AG10803 (cell line): ENCODE measurements around the gene ZFP36L1.

Source experiments
- DNase-seq: peaks from one replicate; pipeline ENCODE4 v3.0.0; 2010; ENCODE audit warnings: low read depth
- H3K4me3 ChIP-seq: 2 replicates; pipeline ENCODE4 v1.5.1; 2011; ENCODE audit warnings: mild to moderate bottlenecking, low read length, control low read depth
- CTCF ChIP-seq: conservative IDR thresholded peaks from 2 replicates; pipeline ENCODE4 v1.5.1; 2011; ENCODE audit warnings: mild to moderate bottlenecking, low read length, control low read depth, inconsistent platforms

ZFP36L1 gene

DNA sequence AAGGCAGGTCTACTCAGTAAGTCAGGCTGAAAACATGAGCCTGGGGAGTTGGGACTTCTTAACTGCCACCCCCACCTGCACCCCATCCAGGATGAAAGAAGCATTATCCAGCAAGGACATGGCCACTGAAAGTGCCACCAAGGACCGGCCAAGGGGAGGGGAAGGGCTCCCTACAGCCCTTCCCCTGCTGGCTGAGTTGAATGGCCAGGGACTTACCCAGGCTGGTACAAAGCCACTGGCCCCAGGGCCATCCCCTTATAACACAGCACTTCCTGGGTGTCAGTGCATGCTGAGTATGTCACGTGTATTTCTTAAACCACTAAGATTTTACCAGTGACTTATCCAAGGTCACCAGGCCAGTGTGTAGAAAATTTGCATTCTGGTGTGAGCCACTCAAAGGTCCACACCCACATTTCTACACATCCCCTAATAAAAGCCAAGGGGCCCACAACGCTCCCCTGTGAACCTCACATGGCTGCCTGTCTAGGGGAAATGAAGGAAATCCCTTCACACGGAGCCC, 29.3 kb upstream of the ZFP36L1 start:
- DNase-seq = no peak
- H3K4me3 ChIP-seq = no peak overlapping the region
- TF ChIP-seq CTCF = no peak

GRCh38 chr14:68820999-68821683, 28.3 kb upstream of the ZFP36L1 start:
- no peak overlapping the region for H3K4me3 ChIP-seq
- no peak for TF ChIP-seq CTCF

GRCh38 chr14:68820536-68820935, 27.7 kb upstream of the ZFP36L1 start:
- no peak for TF ChIP-seq CTCF
- DNase-seq = no peak
- H3K4me3 ChIP-seq = no peak overlapping the region

More at GRCh38 chr14:68820999-68821683, 28.3 kb upstream of the ZFP36L1 start:
- no peak for DNase-seq

DNA sequence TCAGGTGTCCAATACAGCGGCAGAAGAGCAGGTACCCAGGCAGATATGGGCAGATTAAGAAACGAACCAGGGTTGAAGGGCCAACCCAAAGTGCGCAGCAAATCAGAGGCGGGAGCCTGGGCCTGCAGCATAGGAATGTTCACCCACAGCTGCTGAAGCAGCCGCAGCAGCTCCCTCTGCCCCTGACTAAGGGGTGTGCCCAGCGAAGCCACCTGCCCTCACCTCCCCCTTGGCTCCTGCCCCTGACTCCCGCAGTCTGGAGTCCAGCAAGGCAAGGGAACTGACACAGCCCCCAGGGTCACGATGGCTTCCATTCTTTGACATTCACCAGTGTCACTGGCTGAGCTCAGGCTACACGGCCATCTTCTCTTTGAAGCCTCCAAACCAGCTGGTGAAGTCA, 27.3 kb upstream of the ZFP36L1 start:
- no peak for TF ChIP-seq CTCF
- no peak for DNase-seq
- H3K4me3 ChIP-seq = no peak overlapping the region

DNA sequence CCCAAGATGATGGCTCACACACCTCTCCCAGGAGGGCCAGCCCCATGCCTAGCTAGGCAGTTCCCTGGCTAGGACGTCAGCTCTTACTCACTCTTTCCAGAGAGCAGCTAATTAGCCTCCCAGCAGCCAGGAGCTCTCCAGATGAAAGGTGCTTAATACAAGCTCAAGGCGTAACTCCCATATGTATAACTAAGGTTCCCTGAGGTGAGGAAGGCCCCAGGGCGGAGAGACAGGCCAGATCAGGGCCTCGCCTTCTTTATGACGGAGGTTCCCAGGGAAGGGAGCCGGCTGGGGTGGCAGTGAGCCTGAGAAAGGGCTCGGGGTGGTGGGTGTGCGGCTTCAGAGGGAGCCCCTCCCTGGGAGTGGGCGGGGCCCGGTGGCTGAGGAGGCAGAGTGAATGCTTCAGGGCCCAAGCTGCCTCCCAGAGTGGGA, 26.4 kb upstream of the ZFP36L1 start:
- no peak for TF ChIP-seq CTCF
- peak; percentile 51 for DNase-seq
- H3K4me3 ChIP-seq = no peak overlapping the region

- TF ChIP-seq CTCF = no peak
- DNase-seq = no peak
- no peak overlapping the region for H3K4me3 ChIP-seq
Measured at GRCh38 chr14:68817506-68818212, 24.8 kb upstream of the ZFP36L1 start.
